ENCODE data around the gene MICB.

- TF ChIP-seq EZH2 (IDR thresholded peaks at IDR 0.05) (no peak), POLR2AphosphoS5 (IDR thresholded peaks at IDR 0.05; ENCODE audit: borderline replicate concordance, low read depth, low read length) (no peak)
Observed at GRCh38 chr6:31473244-31473643, 24.7 kb upstream of the MICB start.
